NCI-H2227 (cell line): ENCODE measurements around the gene GOT1.

ENCODE experiments used
- DNase-seq: peaks from one replicate; lab custom pipeline; 2025; ENCODE audit not compliant: unreplicated experiment; lab: John Stamatoyannopoulos, UW

GOT1 gene

GRCh38 chr10:99364125-99364524 is 66.3 kb downstream of the GOT1 start:
- DNase-seq: no peak

GRCh38 chr10:99360934-99361333 is 69.5 kb downstream of the GOT1 start:
- DNase-seq: no peak

- no peak for DNase-seq
Measured at GRCh38 chr10:99358101-99358500, 72.3 kb downstream of the GOT1 start.

- no peak for DNase-seq
Measured at GRCh38 chr10:99357691-99358090, 72.7 kb downstream of the GOT1 start.

GRCh38 chr10:99353182-99353581 is 77.2 kb downstream of the GOT1 start:
- no peak for DNase-seq

- no peak for DNase-seq
Measured at GRCh38 chr10:99347672-99348071, 82.8 kb downstream of the GOT1 start.
